Activated naive CD4-positive, alpha-beta T cell (primary cell): ENCODE data around the gene TSPAN9.
"Not testable (repeated sequence)": the region's sequence is repeated elsewhere in the genome, so short reads cannot be mapped to it uniquely, and the experiment has no call there.

Experiments
- DNase-seq, 4 experiments: peaks; one replicate each; lab custom pipeline; 2025; lab: John Stamatoyannopoulos, UW

The TSPAN9 gene

DNA sequence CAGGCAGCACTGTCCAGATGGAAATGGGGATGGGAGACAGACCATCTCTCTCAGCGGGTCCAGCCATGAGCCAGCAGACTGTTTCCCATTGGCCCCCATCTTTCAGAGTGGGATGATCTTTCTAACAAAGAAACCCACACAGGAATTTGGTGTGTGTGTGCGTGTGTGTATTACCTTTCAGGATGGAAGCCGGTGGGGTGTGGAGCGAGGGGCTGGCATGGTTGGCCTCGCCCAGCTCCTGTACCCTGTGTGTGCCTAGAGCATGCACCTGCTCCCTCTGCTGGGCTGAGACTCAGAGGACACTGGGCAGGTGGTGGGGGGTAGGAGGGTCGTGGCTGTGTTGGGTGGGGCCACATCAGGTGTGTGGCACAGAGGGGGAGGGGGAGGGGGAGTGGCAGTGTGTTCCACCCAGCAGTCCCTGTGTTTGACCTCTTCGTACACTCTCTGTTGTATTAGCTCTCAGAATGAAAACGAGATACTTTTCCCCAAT, 33.0 kb upstream of the TSPAN9 start:
- DNase-seq = no peak

DNA sequence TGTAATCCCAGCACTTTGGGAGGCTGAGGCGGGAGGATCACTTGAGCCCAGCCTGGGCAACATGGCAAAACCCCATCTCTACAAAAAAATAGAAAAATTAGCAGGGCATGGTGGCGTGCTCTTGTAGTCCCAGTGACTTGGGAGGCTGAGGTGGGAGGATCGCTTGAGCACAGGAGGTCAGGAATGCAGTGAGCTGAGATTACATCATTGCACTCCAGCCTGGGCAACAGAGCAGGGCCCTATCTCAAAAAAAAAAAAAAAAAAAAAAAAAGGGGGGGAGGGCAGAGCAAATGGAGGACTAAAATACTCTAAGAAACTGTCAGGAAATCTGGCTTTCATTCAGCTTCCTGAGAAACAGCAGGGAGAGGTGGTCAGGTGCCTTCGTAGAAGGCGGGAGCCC, 31.7 kb upstream of the TSPAN9 start:
- DNase-seq = no peak

DNA sequence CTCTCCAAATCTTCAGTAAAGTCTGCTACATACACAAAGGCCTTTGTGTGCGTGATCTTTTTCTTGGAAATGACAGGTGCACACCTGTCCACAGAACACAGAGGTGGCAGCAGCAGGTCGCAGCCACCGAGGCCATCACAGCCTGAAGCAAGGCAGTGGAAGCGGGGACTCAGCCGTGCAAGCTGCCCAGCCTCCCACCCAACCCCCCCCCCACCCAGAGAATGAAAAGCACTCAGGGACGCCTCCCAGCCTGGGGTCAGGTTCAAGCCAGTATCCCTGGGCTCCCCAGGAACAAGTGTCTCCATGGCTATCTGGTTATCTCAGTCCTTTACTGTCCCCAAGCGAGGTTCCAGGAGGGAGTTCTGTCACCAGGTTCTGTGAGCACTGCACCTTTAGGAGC, 31.2 kb upstream of the TSPAN9 start:
- no peak for DNase-seq

DNA sequence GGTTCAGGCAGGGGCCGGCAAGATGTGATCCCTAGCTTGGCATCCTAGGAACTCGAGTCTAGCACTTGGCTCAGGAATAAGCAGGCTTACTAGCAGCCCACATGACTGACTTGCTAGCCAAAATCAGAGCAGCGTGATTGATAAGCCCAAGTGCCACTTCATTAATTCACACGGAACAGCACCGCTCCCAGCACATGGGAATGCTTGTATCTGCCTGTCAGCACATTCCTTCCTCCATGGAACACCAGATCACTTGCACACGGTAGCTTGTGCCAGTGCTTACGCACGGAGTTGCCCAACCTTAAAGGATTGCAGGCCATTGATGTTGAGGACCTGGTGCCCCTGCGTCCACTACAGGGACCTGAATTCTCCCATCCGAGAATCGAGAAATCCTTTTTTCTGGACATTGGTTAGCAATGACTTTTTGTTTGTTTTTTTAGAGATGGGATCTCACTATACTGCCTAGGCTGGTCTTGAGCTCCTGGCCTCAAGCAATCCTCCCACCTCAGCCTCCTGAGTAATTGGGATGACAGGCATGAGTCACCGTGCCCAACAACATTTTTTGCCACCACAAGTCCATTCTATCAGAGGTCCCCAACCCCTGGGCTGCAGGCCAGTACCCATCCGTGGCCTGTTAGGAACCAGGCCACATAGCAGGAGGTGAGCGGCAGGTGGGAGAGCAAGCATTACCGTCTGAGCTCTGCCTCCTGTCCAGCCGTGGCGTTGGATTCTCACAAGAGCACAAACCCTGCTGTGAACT, 30.6 kb upstream of the TSPAN9 start:
- DNase-seq = no peak

DNA sequence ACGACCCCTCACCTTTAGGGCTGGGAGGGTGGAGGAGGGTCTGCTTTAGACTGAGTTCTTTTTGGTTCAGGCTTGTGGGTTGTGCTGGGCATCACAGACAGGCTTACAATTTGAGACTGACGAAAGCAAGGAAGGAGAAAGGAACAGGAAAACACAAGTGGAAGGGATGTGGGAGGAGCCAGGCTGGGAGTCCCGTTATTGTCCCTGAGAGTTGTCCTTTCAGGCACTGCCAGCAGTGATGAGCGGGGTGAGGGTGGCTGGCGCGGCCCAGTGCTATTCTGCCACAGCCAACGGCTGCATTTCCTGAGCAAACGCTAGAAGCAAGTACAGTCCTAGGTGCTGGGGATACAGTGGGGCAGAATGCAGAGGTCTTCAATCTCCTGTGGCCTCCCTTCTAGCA, 29.2 kb upstream of the TSPAN9 start:
- DNase-seq = no peak

DNA sequence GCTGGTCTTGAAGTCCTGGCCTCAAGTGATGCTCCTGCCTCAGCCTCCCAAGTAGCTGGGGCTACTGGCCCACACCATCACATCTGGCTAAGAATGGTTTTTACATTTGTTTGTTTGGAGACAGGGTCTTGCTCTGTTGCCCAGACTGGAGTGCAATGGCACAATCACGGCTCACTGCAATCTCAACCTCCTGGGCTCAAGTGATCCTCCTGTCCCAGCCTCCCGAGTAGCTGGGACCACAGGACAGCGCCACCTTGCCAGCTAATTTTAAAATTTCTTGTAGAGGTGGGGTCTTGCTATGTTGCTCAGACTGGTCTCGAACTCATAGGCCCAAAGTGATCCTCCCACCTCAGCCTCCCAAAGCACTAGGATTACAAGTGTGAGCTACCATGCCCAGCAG, 28.6 kb upstream of the TSPAN9 start:
- no peak for DNase-seq

DNA sequence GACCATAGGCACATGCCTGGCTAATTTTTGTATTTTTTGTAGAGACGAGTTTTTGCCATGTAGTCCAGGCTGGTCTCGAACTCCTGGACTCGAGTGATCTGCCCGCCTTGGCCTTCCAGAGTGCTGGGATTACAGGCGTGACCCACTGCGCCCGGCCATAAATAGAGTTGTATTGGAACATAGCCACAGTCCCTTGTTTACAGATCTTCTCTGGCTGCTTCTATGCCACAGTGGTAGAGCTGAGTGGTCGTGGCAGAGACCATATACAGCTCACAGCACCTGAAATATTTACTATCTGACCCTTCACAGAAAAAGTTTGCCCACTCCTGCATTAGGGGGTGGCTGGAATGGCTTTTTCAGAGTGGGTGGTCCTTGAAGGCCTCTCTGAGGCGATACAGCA, 28.0 kb upstream of the TSPAN9 start:
- DNase-seq = no peak

DNA sequence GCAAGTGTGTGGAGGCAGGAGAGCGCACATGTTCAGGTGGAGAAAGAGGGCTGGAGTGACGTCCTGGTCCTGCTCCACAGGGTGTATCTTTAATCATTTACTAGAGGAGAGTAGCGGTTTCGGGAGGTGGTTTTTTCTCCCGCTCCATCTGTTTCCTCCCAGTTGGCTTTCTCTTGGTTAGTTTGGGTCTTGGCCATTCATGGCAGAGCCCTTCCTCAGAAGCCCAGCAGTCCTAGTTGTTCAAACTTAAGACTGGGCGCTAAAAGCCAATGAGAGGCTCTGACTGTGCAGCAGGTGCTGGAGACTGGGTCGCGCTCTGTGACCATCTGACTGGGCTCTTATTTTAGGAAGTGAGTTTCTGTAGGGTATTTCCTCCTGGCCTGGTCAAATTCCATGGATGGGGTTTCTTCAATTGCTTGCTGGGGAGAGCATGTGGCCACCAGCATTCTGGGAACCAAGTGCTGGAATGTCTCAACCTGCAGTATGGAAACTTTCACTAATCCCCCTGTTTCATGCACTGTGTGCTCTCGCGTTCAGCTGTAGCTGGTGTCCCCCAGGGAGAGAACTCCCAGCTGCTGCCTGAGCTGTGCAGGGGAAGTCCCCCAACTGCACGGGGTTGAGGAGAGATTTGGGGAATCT, 27.4 kb upstream of the TSPAN9 start:
- no peak for DNase-seq

GRCh38 chr12:3054374-3054773, 22.8 kb upstream of the TSPAN9 start:
- no peak for DNase-seq

DNA sequence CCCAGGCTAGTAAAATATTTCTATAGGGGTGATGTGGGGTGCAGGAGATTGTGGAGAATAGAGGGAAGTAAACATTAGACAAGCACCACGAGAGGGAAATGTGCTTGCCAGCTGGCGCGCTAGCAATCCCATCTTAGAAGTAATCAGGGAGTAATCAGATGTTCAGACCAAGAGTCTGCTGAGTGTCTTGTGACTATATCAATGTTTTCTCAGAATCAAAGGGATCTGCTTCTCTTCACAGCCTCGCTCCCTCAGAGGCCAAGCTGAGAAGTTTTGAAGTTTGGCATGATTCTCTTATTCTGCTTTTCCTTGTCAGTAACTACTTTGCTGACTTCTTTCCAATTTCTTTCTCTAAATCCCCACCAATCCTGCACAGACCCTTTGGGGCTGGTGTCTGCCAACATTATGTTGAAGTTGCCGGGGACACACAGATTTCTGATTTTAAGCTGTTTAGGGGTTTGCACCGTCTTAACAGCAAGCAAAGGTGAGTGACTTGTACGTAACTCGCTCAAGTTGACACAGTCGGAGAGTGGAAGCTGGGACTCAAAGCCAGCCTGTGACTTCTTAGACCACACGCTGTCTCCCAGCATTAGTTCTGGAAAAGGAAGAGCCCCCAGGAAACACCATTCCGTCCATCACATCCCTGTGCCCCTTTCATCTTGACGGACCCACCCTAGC, 22.0 kb upstream of the TSPAN9 start:
- no peak for DNase-seq

DNA sequence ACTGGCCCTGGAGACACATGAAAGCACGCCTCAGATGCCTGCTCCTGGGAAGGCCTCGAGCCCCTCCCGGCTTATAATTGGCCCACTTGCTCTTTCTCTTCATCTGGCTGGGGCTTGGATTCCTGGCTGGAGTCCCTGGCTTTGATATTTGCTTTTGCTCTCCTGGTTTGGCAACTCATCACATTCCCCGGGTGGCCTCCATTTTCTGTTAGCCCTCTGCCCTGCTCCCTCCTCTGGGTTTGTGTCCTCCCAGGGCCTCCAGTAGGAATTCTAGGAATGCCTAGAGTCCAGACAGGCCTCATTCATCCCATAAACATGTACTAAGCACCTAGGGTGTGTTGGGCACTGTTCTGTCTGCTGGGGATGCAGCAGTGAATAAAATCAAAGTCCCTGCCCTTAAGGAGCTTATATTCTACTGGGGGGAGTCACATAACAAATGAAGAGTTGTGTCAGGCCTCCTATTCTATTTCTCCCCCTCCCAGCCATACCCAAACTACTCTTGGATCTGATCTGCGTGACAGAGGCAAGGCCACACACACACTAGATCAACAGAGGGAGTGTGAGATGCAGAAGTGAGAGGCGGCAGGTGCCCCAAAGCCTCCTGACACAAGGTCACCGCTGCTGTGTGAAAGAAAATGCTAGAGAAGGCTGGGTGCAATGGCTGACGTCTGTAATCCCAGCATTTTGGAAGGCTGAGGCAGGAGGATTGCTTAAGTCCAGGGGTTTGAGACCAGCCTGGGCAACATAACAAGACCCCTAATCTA, 21.3 kb upstream of the TSPAN9 start:
- DNase-seq = no peak

DNA sequence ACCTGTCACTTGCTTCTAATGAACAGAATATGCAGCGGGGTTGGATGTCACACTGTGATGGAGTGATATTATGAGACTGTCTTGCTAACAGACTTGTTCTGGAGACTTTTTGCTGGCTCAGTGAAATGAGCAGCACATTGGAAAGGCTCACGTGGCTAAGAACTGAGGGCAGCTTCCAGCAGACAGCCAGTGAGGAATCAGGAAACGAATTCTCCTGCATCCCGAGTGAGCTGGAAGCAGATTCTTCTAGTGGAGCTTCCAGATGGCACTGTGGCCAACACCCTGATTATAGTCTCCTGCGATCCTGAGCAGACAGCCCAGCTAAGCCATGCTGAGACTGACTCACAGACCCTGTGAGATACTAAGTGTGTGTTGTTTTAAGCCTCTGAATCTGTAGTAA, 16.1 kb upstream of the TSPAN9 start:
- no peak for DNase-seq

DNA sequence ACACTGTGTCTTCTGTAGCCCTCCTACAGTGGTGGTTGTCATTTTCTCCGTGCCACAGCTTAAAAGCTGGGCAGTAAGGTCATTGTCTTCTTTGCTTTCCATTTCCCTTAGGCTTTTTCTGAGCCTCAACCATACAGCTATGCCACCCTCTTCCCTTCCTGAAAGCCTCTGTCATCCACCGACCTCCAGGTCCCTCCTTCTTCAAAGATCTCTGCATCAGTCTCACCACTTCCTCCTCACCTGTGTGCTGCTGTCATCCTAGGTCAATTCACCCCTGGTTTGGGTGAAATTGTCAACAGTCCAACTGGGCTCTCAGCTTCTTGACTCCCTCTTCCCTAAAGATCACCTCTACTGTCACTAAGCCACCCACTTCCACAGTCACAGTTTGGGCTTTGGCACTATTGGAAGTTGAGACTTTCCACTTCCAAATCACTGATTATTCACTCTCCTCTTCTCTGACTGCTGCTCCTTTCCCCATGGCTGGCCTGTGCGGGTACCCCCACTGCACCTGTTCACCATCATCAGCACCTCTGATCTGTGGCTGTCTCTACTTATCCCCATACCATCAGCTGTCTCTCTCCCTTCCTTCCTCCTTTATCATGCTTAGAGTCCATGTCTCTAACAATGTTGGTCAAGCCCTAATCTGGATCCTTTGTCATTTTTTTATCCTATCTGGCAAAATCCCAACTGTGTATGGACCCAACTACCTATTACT, 15.5 kb upstream of the TSPAN9 start:
- no peak for DNase-seq

GRCh38 chr12:3065300-3065699, 11.9 kb upstream of the TSPAN9 start:
- DNase-seq = no peak

DNA sequence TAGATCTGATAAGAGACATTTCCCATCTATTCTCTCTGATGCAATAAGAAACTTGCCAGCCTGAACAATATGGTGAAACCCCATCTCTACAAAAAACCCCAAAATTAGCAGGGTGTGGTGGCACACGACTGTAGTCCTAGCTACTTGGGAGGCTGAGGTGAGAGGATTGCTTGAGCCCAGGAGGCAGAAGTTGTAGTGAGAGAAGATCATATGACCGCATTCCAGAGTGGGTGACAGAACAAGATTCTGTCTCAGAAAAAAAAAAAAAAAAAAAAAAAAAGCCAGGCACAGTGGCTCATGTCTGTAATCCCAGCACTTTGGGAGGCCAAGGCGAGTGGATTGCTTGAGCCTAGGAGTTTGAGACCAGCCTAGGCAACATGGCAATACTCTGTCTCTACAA, 11.3 kb upstream of the TSPAN9 start:
- not testable (repeated sequence) for DNase-seq

DNA sequence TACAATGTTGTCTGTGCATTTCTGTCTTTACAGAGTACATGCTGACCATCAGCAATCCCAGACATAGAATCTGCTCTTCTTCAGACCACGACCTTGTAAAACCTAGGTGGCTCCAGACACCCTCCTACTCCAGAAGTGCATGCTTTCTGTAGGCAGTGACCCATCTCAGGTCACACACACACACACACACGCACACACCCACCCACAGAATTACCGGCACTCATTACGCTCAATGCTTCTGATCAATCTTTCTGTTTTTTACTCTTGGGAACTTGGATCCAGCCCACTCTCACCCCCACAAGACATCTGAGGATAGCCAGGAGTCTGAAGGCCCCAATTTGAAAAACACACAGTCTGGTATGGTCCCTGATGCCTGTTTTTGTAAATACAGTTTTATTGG, 7.5 kb upstream of the TSPAN9 start:
- no peak for DNase-seq

DNA sequence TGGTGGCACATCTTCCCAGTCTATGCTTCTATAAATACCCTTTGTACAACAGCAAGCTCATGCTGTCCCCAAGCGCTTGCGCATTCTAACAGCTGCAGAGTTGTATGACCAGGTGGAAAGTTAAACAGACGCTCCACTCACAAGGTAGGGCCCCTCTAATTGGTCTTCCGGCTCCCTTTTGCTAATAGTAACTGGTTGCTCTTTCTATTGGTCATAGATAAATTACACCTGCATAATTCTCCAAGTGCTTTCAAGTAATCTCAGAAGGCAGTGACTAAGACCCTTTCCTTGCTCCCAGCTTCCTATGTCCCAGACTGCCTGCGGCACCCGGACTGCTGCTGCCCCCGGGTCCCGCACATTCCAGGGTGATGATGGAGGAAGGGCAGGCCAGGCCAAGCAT, 6.1 kb upstream of the TSPAN9 start:
- no peak for DNase-seq

DNA sequence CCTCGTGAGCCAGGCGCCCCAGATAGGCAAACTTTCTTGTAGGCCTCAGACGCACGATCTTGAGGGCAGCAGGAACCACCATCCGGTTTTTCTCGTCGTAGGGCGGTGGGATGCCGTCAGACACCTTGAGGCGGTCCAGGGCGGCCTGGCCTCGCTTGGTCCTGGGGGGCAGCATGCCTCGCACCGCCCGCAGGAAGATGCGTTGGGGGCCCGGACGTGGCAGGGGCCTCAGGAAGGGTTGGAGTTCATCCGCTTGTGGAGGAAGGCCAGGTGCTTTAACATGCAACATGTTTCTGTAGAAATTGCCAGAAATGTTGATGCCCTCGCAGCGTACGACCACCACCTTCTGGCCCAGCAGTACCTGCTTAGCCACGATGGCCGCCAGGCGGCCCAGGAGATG, 5.5 kb upstream of the TSPAN9 start:
- DNase-seq = no peak

- DNase-seq = peak; percentile 59 to 79 (median 72)
Measured at GRCh38 chr12:3073438-3074250, 3.5 kb upstream of the TSPAN9 start.

DNA sequence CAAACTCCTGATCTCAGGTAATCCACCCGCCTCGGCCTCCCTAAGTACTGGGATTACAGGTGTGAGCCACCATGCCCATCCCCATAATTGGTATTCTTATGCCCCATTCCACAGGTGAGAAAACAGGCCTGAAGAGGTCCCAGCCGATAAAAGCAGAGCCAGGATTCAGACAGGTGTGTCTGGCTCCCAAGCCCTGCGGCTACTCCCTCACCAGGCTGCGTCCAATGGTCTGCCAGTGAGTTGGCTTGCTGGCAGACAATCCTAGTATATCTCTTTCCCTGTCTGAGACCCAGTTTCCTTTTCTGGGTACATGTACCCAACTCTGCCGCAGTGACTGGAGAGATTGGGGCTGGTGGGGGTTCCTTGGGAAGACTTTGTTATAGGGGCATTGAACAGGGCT, 1.9 kb upstream of the TSPAN9 start:
- DNase-seq = no peak

- no peak for DNase-seq
Measured at GRCh38 chr12:3077572-3078081, 448 bp downstream of the TSPAN9 start.
